DND-41 (cell line): Measurements from ENCODE around the gene MICAL3.

Experiments used
- CTCF ChIP-seq: IDR thresholded peaks from 2 replicates; pipeline ENCODE4 v1.5.1; 2012; ENCODE audit warnings: borderline replicate concordance, low read length, moderate library complexity, mild to moderate bottlenecking; ENCODE audit not compliant: poor library complexity, severe bottlenecking; ENCODE audit errors: extremely low read depth
- EZH2 ChIP-seq: IDR thresholded peaks from 3 replicates; pipeline ENCODE4 v1.6.1; 2012; ENCODE audit warnings: borderline replicate concordance, low read depth, mild to moderate bottlenecking, moderate library complexity, low read length, inconsistent platforms; ENCODE audit not compliant: severe bottlenecking

- TF ChIP-seq CTCF (no peak), EZH2 (no peak)
Observed at GRCh38 chr22:17882727-17883126, 141.6 kb downstream of the MICAL3 start.
